ENCODE measurements around the gene ASTN2. TPM values are rescaled to one million over a fixed set of nuclear protein-coding genes. Genes with fewer than 3 reads are reported as not detected.

Gene ASTN2
- polyA plus RNA-seq, 1 experiment: 12.8 TPM

DNA sequence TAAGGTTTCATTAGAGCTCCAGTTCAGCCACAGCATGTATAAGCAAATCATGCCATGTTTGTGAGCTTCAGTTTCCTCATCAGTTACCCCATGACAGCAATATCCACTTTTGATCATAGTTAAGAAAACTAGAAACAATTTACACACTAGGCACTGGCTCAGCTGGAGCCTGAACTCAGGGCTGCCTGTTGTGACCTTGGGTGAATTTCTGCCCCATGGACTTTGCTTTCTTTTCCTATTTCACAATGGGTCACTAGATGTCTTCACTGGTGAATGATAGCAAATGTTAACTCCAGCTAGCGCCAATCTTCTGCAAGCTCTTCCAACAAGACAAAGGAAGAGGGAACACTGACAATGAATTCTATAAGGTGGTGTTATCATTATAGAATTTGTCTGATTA is 961.1 kb downstream of the ASTN2 start:
- no peak overlapping the region for H3K4me3 ChIP-seq (ENCODE audit: low read depth, low read length)
- no peak for DNase-seq (ENCODE audit: low read depth)
- no peaks in the 10 kb centered on the region for H3K27me3 ChIP-seq (ENCODE audit: control insufficient read depth, insufficient read depth, low read length)
- ChIA-PET POLR2A (no interaction called here), CTCF (interaction anchor here (1.0 kb wide), 1 partner anchor 17 kb away, joined by 3 read pairs; no protein-coding TSS in a partner anchor)
- TF ChIP-seq, protein P1, sequence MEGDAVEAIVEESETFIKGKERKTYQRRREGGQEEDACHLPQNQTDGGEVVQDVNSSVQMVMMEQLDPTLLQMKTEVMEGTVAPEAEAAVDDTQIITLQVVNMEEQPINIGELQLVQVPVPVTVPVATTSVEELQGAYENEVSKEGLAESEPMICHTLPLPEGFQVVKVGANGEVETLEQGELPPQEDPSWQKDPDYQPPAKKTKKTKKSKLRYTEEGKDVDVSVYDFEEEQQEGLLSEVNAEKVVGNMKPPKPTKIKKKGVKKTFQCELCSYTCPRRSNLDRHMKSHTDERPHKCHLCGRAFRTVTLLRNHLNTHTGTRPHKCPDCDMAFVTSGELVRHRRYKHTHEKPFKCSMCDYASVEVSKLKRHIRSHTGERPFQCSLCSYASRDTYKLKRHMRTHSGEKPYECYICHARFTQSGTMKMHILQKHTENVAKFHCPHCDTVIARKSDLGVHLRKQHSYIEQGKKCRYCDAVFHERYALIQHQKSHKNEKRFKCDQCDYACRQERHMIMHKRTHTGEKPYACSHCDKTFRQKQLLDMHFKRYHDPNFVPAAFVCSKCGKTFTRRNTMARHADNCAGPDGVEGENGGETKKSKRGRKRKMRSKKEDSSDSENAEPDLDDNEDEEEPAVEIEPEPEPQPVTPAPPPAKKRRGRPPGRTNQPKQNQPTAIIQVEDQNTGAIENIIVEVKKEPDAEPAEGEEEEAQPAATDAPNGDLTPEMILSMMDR (IDR thresholded peaks at IDR 0.05; ENCODE audit: insufficient read depth, low read depth, low read length): no peak
- no peaks in the 10 kb centered on the region for H3K36me3 ChIP-seq (ENCODE audit: control insufficient read depth, insufficient read depth, low read length)

DNA sequence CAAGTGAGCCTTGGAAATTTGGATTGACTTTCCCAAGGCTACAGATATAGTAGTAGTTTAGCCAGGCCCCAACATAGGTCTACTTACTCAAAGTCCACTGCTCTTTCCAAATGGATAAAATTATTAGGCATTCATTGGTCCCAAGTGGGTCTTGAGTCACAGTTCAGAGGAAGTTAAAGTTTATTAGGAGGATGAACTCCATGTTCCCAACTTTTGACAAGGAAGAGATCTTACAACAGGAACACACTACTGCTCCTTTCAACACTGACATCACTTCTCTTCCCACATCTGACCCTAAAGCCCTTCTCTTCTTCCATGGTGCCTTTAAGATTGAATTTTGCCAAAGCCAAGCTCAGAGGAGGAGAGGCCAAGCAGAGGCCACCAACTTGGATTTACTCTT is 962.2 kb downstream of the ASTN2 start:
- no peak for DNase-seq (ENCODE audit: low read depth)
- POLR2A ChIA-PET: no interaction called here
- CTCF ChIA-PET: interaction anchor here (1.0 kb wide), 1 partner anchor 27 kb away, joined by 3 read pairs; no protein-coding TSS in a partner anchor
- Histone ChIP-seq H3K27me3 (ENCODE audit: control insufficient read depth, insufficient read depth, low read length) (no peaks in the 10 kb centered on the region), H3K36me3 (ENCODE audit: control insufficient read depth, insufficient read depth, low read length) (no peaks in the 10 kb centered on the region), H3K4me3 (ENCODE audit: low read depth, low read length) (no peak overlapping the region)
- TF ChIP-seq, protein P1 (IDR thresholded peaks at IDR 0.05; ENCODE audit: insufficient read depth, low read depth, low read length): no peak

DNA sequence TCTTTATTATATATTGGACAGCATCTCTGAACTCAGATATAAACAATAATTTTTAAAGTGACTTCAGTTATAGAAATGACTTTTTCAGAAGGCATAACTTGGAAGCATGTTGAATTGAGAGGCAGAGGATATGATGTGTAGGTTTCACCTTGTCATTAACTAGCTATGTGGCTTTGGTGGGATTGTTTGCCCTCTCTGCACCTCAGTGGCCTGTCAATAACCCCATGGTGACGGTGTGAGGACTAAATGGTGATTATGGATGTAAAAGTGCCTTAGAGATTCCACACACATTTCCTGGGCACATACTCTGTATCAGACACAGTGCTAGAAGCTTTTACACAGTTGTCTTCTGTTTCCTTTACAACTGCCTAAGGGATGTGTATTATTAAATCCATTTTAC is 962.6 kb downstream of the ASTN2 start:
- DNase-seq (ENCODE audit: low read depth): no peak
- CTCF ChIA-PET: interaction anchor here (0.7 to 1.0 kb wide), 3 partner anchors 19 to 27 kb away, joined by 3 to 4 read pairs (median 3); no protein-coding TSS in a partner anchor
- TF ChIP-seq, protein P1 (IDR thresholded peaks at IDR 0.05; ENCODE audit: insufficient read depth, low read depth, low read length): no peak
- H3K36me3 ChIP-seq (ENCODE audit: control insufficient read depth, insufficient read depth, low read length): no peaks in the 10 kb centered on the region
- POLR2A ChIA-PET: no interaction called here
- H3K27me3 ChIP-seq (ENCODE audit: control insufficient read depth, insufficient read depth, low read length): no peaks in the 10 kb centered on the region
- H3K4me3 ChIP-seq (ENCODE audit: low read depth, low read length): no peak overlapping the region

DNA sequence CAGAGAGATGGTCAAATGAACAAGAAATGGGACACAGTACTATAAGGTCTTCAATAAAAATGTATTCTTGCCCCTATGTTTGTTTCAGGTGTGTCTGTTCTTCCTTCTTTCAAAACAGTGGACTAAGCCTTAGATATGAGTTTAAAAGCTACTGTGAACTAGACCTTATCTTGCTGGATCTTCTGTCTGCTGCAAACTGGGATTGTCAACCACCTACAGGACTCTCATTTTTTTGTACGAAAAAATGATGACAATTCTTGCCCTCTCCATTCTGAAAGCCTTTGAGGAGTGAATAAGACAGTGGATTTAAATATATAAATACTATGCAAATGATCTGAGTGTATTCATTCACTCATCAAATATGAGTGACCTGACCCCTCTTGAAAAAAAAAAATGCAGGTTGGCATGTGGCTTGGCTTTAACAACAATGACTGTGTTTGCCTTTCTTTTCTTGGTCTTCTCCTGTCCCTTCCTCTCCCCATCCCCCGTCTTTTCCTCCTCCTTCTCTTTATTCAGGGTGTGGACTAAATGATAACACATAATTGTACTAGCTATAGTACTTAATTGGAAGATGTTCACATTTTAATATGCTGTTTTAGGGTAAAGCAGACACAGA is 963.2 kb downstream of the ASTN2 start:
- POLR2A ChIA-PET: no interaction called here
- CTCF ChIA-PET: interaction anchor here (0.6 to 1.9 kb wide), 5 partner anchors 9 to 63 kb away, joined by 3 to 4 read pairs (median 3); no protein-coding TSS in a partner anchor

DNA sequence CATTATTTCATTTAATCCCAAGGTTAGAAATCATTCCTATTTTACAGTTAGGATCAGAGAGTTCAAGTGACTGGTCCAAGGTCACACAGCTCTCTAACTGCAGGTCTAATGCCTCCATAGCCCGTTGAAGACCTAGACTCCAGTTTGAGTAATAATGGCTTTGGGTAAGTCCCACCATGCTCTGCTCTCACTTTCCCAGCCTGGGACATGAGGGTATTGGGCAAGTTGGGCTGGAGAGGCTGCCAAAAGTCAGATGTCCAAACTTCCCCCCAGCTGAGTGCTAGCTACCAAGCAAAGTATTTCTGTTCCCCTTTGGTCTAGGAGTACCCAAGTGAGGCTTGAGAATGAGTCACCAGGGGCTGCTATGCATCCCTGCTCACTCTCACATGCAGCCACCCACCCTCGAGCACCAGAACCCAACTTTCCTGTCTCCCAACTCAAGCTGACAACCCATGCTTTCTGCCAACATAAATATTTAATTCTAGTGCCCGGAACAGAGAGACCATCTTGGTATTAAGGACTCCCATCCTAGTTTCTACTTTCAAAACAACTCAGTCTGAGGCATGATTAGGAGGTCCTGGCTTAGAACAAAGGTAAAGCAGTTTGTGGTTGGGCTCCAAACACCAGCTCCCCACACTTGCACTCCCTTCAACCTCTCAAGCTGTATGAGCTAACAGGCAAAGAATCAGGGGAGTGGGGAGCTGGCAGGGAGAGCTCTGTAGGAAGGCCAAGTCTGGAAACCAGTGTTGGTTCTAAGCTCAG is 964.3 kb downstream of the ASTN2 start:
- H3K27me3 ChIP-seq (ENCODE audit: control insufficient read depth, insufficient read depth, low read length): no peaks in the 10 kb centered on the region
- no peaks in the 10 kb centered on the region for H3K36me3 ChIP-seq (ENCODE audit: control insufficient read depth, insufficient read depth, low read length)
- ChIA-PET POLR2A (no interaction called here), CTCF (interaction anchor here (1.2 to 1.9 kb wide), 4 partner anchors 9 to 53 kb away, joined by 3 to 4 read pairs (median 3); no protein-coding TSS in a partner anchor)
- DNase-seq (ENCODE audit: low read depth): no peak
- TF ChIP-seq, protein P1 (IDR thresholded peaks at IDR 0.05; ENCODE audit: insufficient read depth, low read depth, low read length): no peak
- no peak overlapping the region for H3K4me3 ChIP-seq (ENCODE audit: low read depth, low read length)

More for the DNA sequence above, 963.2 kb downstream of the ASTN2 start:
- Histone ChIP-seq H3K36me3 (ENCODE audit: control insufficient read depth, insufficient read depth, low read length) (no peaks in the 10 kb centered on the region), H3K4me3 (ENCODE audit: low read depth, low read length) (no peak overlapping the region), H3K27me3 (ENCODE audit: control insufficient read depth, insufficient read depth, low read length) (no peaks in the 10 kb centered on the region)
- TF ChIP-seq, protein P1 (IDR thresholded peaks at IDR 0.05; ENCODE audit: insufficient read depth, low read depth, low read length): no peak
- DNase-seq (ENCODE audit: low read depth): no peak
